ENCODE measurements around the gene OSGEP. TPM values are rescaled to one million over a fixed set of nuclear protein-coding genes. Genes with fewer than 3 reads are reported as not detected.
A peak's percentile ranks its signal among the peaks of the same experiment; 100 is the strongest.

The OSGEP gene
- total and polyA plus RNA-seq, 2 of the 13 experiments (the other 11 are each of a cell fraction or from before 2014, with no cell fraction given) = 39.7 to 41.1 TPM

GRCh38 chr14:20427231-20428009 lies 27.2 kb downstream of the OSGEP start (continued):
- TF ChIP-seq PRDM10 (CRISPR knock-in tag; IDR thresholded peaks at IDR 0.05; ENCODE audit: low read depth) (peak; percentile 72; the same call in 1 of the 2 replicates), GABPB1 (CRISPR knock-in tag; IDR thresholded peaks at IDR 0.05) (peak; percentile 27; the same call in 1 of the 2 replicates), GATAD2A (CRISPR knock-in tag; IDR thresholded peaks at IDR 0.05) (peak; percentile 39; the same call in 1 of the 2 replicates), FOXP1 (IDR thresholded peaks at IDR 0.05) (no peak), FOXP1 (CRISPR knock-in tag; IDR thresholded peaks at IDR 0.05) (0 out of 2 replicates have a peak, but pooled peaks have one; percentile 3), PHF20 (CRISPR knock-in tag; IDR thresholded peaks at IDR 0.05) (no peak), ZNF547 (CRISPR knock-in tag; IDR thresholded peaks at IDR 0.05) (no peak), ZBTB25 (CRISPR knock-in tag; IDR thresholded peaks at IDR 0.05) (no peak), ARID3A (IDR thresholded peaks at IDR 0.05; ENCODE audit: low read depth, low read length) (no peak), ZNF143 (CRISPR knock-in tag; IDR thresholded peaks at IDR 0.05) (no peak), HES4 (CRISPR knock-in tag; IDR thresholded peaks at IDR 0.05; ENCODE audit: borderline replicate concordance) (no peak), MXD3 (CRISPR knock-in tag; IDR thresholded peaks at IDR 0.05) (no peak), ZNF17 (CRISPR knock-in tag; IDR thresholded peaks at IDR 0.05) (no peak), CENPT (CRISPR knock-in tag; IDR thresholded peaks at IDR 0.05; ENCODE audit: low read depth) (no peak), ZNF160 (CRISPR knock-in tag; IDR thresholded peaks at IDR 0.05) (no peak), ZNF724P (CRISPR knock-in tag; IDR thresholded peaks at IDR 0.05; ENCODE audit: borderline replicate concordance) (no peak), ZNF891 (CRISPR knock-in tag; IDR thresholded peaks at IDR 0.05) (no peak), ZNF572 (CRISPR knock-in tag; IDR thresholded peaks at IDR 0.05) (no peak), ZMYM3 (CRISPR knock-in tag; IDR thresholded peaks at IDR 0.05) (peak; percentile 90), ZNF138 (CRISPR knock-in tag; IDR thresholded peaks at IDR 0.05; ENCODE audit: low read depth) (no peak), FOSL1 (CRISPR knock-in tag; IDR thresholded peaks at IDR 0.05; ENCODE audit: borderline replicate concordance) (peak; percentile 66; the same call in 1 of the 2 replicates), NR2F2 (IDR thresholded peaks at IDR 0.05; ENCODE audit: borderline replicate concordance, low read depth) (0 out of 2 replicates have a peak, but pooled peaks have one; percentile 17)
